ENCODE results near the gene SAMD11. TPM values are rescaled to one million over a fixed set of nuclear protein-coding genes. Genes with fewer than 3 reads are reported as not detected.
A peak's percentile ranks its signal among the peaks of the same experiment; 100 is the strongest.
"Not testable (repeated sequence)": the region's sequence is repeated elsewhere in the genome, so short reads cannot be mapped to it uniquely, and the experiment has no call there.

The SAMD11 gene
- total RNA-seq, 1 experiment from 2014 or later: 256 TPM

DNA sequence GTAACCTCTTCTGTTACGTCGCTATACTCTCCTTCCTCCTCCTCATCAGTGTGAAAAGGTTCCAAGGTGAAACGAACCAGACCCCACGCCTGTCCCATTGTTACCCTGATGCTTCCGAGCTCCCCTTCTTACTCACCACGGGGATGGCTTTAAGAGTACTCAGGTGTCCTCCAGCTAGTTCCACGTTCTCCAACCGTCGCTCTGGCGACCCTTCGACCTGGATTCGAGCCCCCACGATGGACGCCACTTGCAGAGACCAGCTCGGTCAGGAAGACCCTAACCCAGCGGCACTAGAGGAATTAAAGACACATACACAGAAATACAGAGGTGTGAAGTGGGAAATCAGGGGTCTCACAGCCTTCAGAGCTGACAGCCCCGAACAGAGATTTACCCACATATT is 25.8 kb upstream of the SAMD11 start:
- not testable (repeated sequence) for H3K9me3 ChIP-seq (replicated peaks); H3K36me3 ChIP-seq; H3K27ac ChIP-seq; H3K4me3 ChIP-seq; H3K27me3 ChIP-seq (replicated peaks); H3K4me1 ChIP-seq (replicated peaks)
- DNase-seq (ENCODE audit: low read depth in 1 of 2, low spot score in 2 of 2): peak in 1 of 2 experiments; percentile 25

DNA sequence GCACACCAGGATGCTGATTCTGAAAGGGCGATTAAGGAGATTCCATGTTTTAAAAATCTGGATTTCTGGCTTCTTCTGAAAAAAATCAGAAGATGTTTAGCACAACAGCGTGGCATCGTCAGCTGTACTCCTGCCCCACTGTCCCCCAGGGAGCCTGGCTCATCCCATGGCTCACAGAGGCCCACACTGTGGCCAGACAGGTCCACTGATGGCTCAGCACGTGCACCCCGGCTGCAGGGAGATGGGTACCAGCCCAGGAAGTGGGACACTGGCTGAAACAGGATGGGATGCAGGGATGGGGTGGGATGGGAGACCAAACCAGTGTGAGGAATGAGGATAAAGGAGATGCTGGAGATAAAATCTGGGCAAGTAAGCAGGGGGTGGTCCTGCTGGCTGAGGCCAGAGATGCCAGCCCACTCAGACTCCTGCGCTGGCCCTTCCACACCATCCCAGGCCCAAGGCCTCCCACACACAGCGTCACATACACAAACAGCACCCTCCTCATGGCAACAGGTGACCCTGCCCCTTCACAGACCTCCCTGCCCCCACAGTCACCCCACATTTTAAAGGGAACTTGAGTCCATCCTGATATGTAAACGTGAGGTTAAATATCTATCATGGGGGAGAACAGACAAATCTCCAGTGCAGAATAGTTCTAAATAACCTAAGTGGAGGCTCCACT is 23.9 kb upstream of the SAMD11 start:
- no peaks in the 10 kb centered on the region for H3K36me3 ChIP-seq
- H3K4me1 ChIP-seq (replicated peaks): no peaks in the 10 kb centered on the region
- H3K27ac ChIP-seq: no peak overlapping the region
- no peak overlapping the region for H3K4me3 ChIP-seq
- H3K27me3 ChIP-seq (replicated peaks): peaks cover 9% of the 10 kb centered on the region
- peak in 1 of 2 experiments; percentile 37 for DNase-seq (ENCODE audit: low read depth in 1 of 2, low spot score in 2 of 2)
- no peaks in the 10 kb centered on the region for H3K9me3 ChIP-seq (replicated peaks)

DNA sequence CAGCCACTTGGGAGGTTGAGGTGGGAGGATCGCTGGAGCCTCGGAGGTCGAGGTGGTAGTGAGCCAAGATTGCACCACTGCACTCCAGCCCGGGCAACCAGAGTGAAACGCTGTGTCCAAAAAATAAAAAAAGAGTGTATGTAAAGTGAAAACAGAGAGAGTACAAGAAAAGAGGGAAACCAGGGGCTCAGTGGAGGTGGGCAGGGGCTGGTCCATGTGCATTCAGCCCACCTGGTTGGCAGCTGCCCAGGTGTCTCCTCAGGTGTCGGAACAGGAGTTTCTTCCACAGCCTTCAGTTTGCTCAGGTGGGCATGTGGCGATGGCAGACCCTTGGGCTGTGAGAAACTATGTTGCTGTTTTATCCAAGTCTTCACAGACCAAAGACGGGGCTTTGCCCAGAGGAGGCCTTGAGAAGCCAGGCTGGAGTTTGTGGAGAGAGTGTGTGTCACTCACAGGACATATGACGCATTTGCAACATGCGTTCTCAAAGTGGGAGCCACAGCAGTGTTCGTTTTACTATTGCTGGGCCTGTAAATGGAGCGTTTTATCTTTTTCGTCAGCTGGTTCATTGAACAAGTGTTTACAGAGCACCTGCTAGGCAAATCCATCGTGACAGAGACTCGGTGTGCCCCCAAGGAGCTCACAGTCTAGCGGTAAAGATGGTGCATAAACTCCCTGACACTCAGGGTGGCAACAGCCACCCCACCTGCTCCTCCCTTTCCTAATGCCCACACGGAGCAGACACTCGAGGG is 22.4 kb upstream of the SAMD11 start:
- Histone ChIP-seq H3K4me1 (replicated peaks) (peaks cover 6% of the 10 kb centered on the region), H3K27me3 (replicated peaks) (peaks cover 9% of the 10 kb centered on the region), H3K27ac (no peak overlapping the region), H3K9me3 (replicated peaks) (no peaks in the 10 kb centered on the region), H3K4me3 (no peak overlapping the region), H3K36me3 (no peaks in the 10 kb centered on the region)
- DNase-seq (ENCODE audit: low read depth in 1 of 2, low spot score in 2 of 2): peak in 1 of 2 experiments; percentile 34

DNA sequence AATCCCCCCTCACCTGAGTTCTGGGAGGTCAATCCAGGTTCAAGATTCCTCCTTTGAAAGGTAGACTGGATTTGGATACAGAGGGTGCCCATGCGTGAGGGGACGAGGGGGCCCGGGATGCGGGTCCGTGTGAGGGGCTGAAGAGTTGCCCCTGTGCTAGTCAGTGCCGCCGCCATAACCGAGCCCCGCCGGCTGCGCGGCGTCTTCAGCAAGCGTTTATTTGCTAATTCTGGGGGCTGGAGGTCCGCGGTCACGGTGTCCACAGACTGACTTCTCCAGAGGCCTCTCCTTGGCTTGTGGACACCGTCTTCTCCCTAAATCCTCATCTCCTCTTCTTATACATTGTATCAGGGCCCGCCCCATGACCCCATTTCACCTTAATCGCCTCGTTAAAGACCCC is 20.9 kb upstream of the SAMD11 start:
- H3K36me3 ChIP-seq: no peaks in the 10 kb centered on the region
- H3K4me1 ChIP-seq (replicated peaks): peaks cover 15% of the 10 kb centered on the region
- DNase-seq (ENCODE audit: low read depth in 1 of 2, low spot score in 2 of 2): peak in 1 of 2 experiments; percentile 38
- no peak overlapping the region for H3K4me3 ChIP-seq
- peaks cover 9% of the 10 kb centered on the region; the same call in 1 of the 2 replicates for H3K27me3 ChIP-seq (replicated peaks)
- H3K27ac ChIP-seq: no peak overlapping the region
- no peaks in the 10 kb centered on the region for H3K9me3 ChIP-seq (replicated peaks)

- Histone ChIP-seq H3K27ac (no peak overlapping the region), H3K4me3 (no peak overlapping the region), H3K27me3 (replicated peaks) (peaks cover 9% of the 10 kb centered on the region; the same call in 1 of the 2 replicates), H3K36me3 (no peaks in the 10 kb centered on the region), H3K9me3 (replicated peaks) (no peaks in the 10 kb centered on the region), H3K4me1 (replicated peaks) (peaks cover 15% of the 10 kb centered on the region)
- peak in 1 of 2 experiments; percentile 10 for DNase-seq (ENCODE audit: low read depth in 1 of 2, low spot score in 2 of 2)
Observed at GRCh38 chr1:903305-903704, 20.4 kb upstream of the SAMD11 start.

- DNase-seq (ENCODE audit: low read depth in 1 of 2, low spot score in 2 of 2): peak in 1 of 2 experiments; percentile 39
- peaks cover 6% of the 10 kb centered on the region; the same call in 1 of the 2 replicates for H3K27me3 ChIP-seq (replicated peaks)
- H3K9me3 ChIP-seq (replicated peaks): no peaks in the 10 kb centered on the region
- H3K27ac ChIP-seq: no peak overlapping the region
- H3K4me1 ChIP-seq (replicated peaks): peaks cover 15% of the 10 kb centered on the region
- no peak overlapping the region for H3K4me3 ChIP-seq
- no peaks in the 10 kb centered on the region for H3K36me3 ChIP-seq
Observed at GRCh38 chr1:903721-904271, 19.9 kb upstream of the SAMD11 start.

DNA sequence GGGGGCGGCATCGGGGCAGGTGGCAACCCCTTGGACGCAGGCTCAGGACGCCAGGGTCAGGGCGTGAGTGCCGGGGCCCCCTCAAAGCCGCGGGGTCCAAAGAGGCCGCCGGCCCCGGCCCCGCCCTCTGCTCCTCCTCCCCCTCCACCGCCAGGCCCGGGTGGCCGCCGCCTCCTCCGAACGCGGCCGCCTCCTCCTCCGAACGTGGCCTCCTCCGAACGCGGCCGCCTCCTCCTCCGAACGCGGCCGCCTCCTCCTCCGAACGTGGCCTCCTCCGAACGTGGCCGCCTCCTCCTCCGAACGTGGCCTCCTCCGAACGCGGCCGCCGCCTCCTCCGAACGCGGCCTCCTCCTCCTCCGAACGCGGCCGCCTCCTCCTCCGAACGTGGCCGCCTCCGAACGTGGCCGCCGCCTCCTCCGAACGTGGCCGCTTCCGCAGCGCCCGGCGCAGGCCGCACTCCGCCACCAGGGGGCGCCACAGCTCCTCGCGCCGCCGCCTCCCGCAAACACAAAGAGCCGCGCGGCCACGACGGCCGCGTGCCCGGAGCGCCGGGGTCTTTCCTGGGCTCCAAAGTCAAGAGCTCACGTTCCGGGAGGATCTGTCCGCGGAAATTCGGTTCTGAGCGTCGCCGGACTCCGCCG is 19.3 kb upstream of the SAMD11 start:
- Histone ChIP-seq H3K36me3 (no peaks in the 10 kb centered on the region), H3K27ac (no peak overlapping the region), H3K4me1 (replicated peaks) (peaks cover 15% of the 10 kb centered on the region), H3K9me3 (replicated peaks) (no peaks in the 10 kb centered on the region), H3K4me3 (peak overlapping the region; percentile 28), H3K27me3 (replicated peaks) (peaks cover 3% of the 10 kb centered on the region; the same call in 1 of the 2 replicates)
- peak; percentile 83 to 88 for DNase-seq (ENCODE audit: low read depth in 1 of 2, low spot score in 2 of 2)

DNA sequence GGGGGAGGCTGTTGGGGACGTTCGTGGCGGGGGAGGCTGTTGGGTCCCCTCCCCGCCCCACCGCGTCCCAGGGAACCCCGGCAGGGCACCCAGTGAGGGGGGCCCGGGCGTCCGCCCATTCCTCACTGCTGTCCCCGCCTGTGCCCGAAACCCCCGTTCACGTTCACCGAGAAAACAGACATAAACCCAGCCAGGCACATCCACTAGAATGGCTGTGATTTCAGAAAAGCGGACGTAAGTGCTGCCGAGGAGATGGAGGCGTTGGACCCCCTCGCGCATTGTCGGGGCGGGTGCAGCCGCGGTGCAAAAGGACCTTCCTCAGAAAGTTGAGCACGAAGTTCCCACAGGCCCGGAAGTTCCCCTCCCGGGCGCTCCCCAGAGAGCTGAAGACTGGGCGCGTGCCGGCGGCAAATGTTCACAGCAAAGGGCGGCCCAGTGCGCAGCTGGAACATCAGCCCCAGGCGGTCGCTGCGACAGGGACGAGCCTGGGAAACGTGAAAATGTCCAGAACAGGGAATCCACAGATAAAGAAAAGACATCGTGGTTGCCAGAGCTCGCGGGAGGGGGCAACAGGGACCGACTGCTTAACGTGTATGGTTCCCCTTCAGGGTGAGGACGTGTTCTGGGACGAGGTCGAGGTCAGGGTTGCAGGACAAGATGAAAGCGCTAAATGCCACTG is 18.5 kb upstream of the SAMD11 start:
- Histone ChIP-seq H3K4me3 (peak overlapping the region; percentile 28; the same call in 1 of the 2 replicates), H3K27ac (no peak overlapping the region), H3K36me3 (no peaks in the 10 kb centered on the region)

GRCh38 chr1:905811-906599 is 17.7 kb upstream of the SAMD11 start:
- Histone ChIP-seq H3K27me3 (replicated peaks) (no peaks in the 10 kb centered on the region; the same call in 1 of the 2 replicates), H3K9me3 (replicated peaks) (no peaks in the 10 kb centered on the region), H3K27ac (no peak overlapping the region), H3K4me1 (replicated peaks) (peaks cover 25% of the 10 kb centered on the region), H3K4me3 (no peak overlapping the region), H3K36me3 (no peaks in the 10 kb centered on the region)
- peak in 1 of 2 experiments; percentile 46 for DNase-seq (ENCODE audit: low read depth in 1 of 2, low spot score in 2 of 2)

More for the DNA sequence above, 18.5 kb upstream of the SAMD11 start:
- no peaks in the 10 kb centered on the region; the same call in 1 of the 2 replicates for H3K27me3 ChIP-seq (replicated peaks)
- H3K4me1 ChIP-seq (replicated peaks): peaks cover 18% of the 10 kb centered on the region
- peak in 1 of 2 experiments; percentile 39 for DNase-seq (ENCODE audit: low read depth in 1 of 2, low spot score in 2 of 2)
- no peaks in the 10 kb centered on the region for H3K9me3 ChIP-seq (replicated peaks)

- H3K9me3 ChIP-seq (replicated peaks): no peaks in the 10 kb centered on the region
- DNase-seq (ENCODE audit: low read depth in 1 of 2, low spot score in 2 of 2): peak in 1 of 2 experiments; percentile 52
- no peaks in the 10 kb centered on the region for H3K36me3 ChIP-seq
- no peak overlapping the region for H3K27ac ChIP-seq
- H3K27me3 ChIP-seq (replicated peaks): no peaks in the 10 kb centered on the region; the same call in 1 of the 2 replicates
- peaks cover 30% of the 10 kb centered on the region for H3K4me1 ChIP-seq (replicated peaks)
- H3K4me3 ChIP-seq: no peak overlapping the region
Observed at GRCh38 chr1:906600-907420, 16.9 kb upstream of the SAMD11 start.

DNA sequence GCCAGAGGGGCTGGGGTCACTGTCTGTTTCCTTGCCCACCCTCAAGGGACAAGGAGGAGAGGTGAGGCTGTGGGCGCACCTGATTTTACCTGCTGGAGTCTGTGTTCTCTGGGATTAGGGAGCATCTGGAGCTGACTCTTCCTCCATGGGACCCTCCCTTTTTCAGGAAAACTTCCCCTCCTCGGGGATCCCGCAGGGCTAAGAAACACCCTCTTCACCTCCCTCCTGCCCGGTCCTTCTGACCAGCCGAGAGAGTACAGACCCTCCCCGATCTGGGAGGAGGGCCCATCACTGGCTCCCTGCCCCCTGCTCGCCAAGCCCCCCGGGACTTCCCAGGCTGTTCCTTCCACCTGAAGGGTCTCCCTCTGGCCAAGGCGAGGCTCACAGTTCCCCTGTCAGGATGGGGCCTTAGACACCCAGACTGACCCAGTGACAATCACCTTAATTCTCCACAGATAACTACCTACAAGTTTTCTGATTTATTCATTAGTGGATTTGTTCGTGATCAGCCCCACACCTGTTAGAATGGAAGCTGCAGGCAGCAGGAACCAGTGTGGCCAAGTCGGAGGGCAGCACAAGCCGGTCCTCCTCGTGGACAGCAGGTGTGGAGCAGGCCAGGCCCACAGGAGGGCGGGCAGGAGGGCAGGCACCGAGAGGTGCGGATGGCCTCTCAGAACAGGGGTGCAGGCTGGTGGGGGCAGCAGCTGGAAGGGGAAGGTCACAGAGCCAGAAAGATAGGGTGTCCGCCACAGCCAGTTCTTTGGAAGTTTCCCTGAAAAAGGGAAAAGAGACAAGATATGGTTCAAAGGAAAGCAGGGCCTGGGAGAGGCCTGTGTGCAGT is 15.9 kb upstream of the SAMD11 start:
- H3K9me3 ChIP-seq (replicated peaks): no peaks in the 10 kb centered on the region
- H3K27me3 ChIP-seq (replicated peaks): no peaks in the 10 kb centered on the region
- H3K4me3 ChIP-seq: no peak overlapping the region
- DNase-seq (ENCODE audit: low read depth in 1 of 2, low spot score in 2 of 2): peak in 1 of 2 experiments; percentile 40
- no peak overlapping the region for H3K27ac ChIP-seq
- H3K4me1 ChIP-seq (replicated peaks): peaks cover 30% of the 10 kb centered on the region
- no peaks in the 10 kb centered on the region for H3K36me3 ChIP-seq

Measured in SJSA1 (cell line).